Neuronal stem cell (in vitro differentiated cells): Measurements from ENCODE around the gene PNCK.
A peak's percentile ranks its signal among the peaks of the same experiment; 100 is the strongest.

Experiments used
- DNase-seq: peaks from one replicate; pipeline ENCODE4 v3.0.0-alpha.2; 2013; ENCODE audit warnings: low spot score
- H2AFZ ChIP-seq: one replicate; pipeline ENCODE4 v1.6.1; 2013; ENCODE audit warnings: mild to moderate bottlenecking, low read length, inconsistent platforms
- H2AK5ac ChIP-seq: 2 replicates; pipeline ENCODE4 v1.6.1; 2013; ENCODE audit warnings: low read depth, mild to moderate bottlenecking, inconsistent platforms, low read length, moderate library complexity, mixed read lengths
- H2BK120ac ChIP-seq: 2 replicates; pipeline ENCODE4 v1.6.1; 2013; ENCODE audit warnings: low read depth, mild to moderate bottlenecking, inconsistent platforms, low read length, moderate library complexity, mixed read lengths
- H2BK12ac ChIP-seq: one replicate; pipeline ENCODE4 v1.6.1; 2013; ENCODE audit warnings: low read length, inconsistent platforms
- H2BK15ac ChIP-seq: 2 replicates; pipeline ENCODE4 v1.6.1; 2013; ENCODE audit warnings: mild to moderate bottlenecking, low read length, inconsistent platforms, mixed read lengths
- H2BK5ac ChIP-seq: one replicate; pipeline ENCODE4 v1.6.1; 2013; ENCODE audit warnings: inconsistent platforms, mild to moderate bottlenecking, low read length, moderate library complexity
- H3K14ac ChIP-seq: one replicate; pipeline ENCODE4 v1.6.1; 2013; ENCODE audit warnings: low read length, inconsistent platforms
- H3K18ac ChIP-seq: 2 replicates; pipeline ENCODE4 v1.6.1; 2013; ENCODE audit warnings: low read length, inconsistent platforms
- H3K23ac ChIP-seq: 2 replicates; pipeline ENCODE4 v1.6.1; 2013; ENCODE audit warnings: low read depth, mild to moderate bottlenecking, mixed read lengths, low read length, inconsistent platforms; ENCODE audit not compliant: poor library complexity
- H3K27ac ChIP-seq: replicated peaks from 3 replicates; pipeline ENCODE4 v1.5.1; 2013; ENCODE audit warnings: low read length, inconsistent platforms
- H3K27me3 ChIP-seq, 3 experiments: 2 replicates each; pipeline ENCODE4 v1.6.1; 2013; ENCODE audit warnings: low read length in 3 of 3, mild to moderate bottlenecking in 2 of 3, inconsistent platforms in 1 of 3, low read depth in 1 of 3, mixed read lengths in 1 of 3, moderate library complexity in 1 of 3; ENCODE audit not compliant: control insufficient read depth in 3 of 3, insufficient read depth in 3 of 3
- H3K36me3 ChIP-seq, 2 donors: replicated peaks in 1 of 2; 2 replicates each; pipeline ENCODE4 v1.6.1; 2013; ENCODE audit warnings: low read length in 2 of 2; ENCODE audit not compliant: control insufficient read depth in 2 of 2, insufficient read depth in 2 of 2
- H3K4ac ChIP-seq: 2 replicates; pipeline ENCODE4 v1.6.1; 2013; ENCODE audit warnings: inconsistent platforms, mild to moderate bottlenecking, low read length, moderate library complexity
- H3K4me1 ChIP-seq, 2 donors: 1 replicate in 1 of 2; 2 replicates in 1 of 2; pipeline ENCODE4 v1.6.1; 2013; ENCODE audit warnings: low read length in 2 of 2, low read depth in 1 of 2; ENCODE audit not compliant: control insufficient read depth in 2 of 2, insufficient read depth in 1 of 2
- H3K4me2 ChIP-seq: one replicate; pipeline ENCODE4 v1.6.1; 2013; ENCODE audit warnings: mild to moderate bottlenecking, low read length, inconsistent platforms; ENCODE audit not compliant: insufficient read depth, poor library complexity, severe bottlenecking
- H3K4me3 ChIP-seq, 2 donors: 2 replicates each; pipeline ENCODE4 v1.5.1; 2013; ENCODE audit warnings: low read length in 2 of 2, mild to moderate bottlenecking in 2 of 2, inconsistent platforms in 1 of 2, moderate library complexity in 1 of 2
- H3K79me1 ChIP-seq: one replicate; pipeline ENCODE4 v1.6.1; 2013; ENCODE audit warnings: low read depth, mild to moderate bottlenecking, inconsistent platforms, low read length, moderate library complexity
- H3K9ac ChIP-seq: one replicate; pipeline ENCODE4 v1.6.1; 2013; ENCODE audit warnings: mild to moderate bottlenecking, low read depth, low read length, inconsistent platforms; ENCODE audit not compliant: poor library complexity
- H3K9me3 ChIP-seq, 2 donors: replicated peaks in 1 of 2; 2 replicates each; pipeline versions ENCODE3 to v1.6.1; 2013; ENCODE audit warnings: low read length in 2 of 2, mild to moderate bottlenecking in 2 of 2, inconsistent platforms in 1 of 2, low read depth in 1 of 2, mixed read lengths in 1 of 2, moderate library complexity in 1 of 2; ENCODE audit not compliant: control insufficient read depth in 2 of 2, insufficient read depth in 1 of 2
- H4K8ac ChIP-seq: one replicate; pipeline ENCODE4 v1.6.1; 2013; ENCODE audit warnings: low read depth, mild to moderate bottlenecking, inconsistent platforms, low read length, moderate library complexity
- H4K91ac ChIP-seq: one replicate; pipeline ENCODE4 v1.6.1; 2013; ENCODE audit warnings: low read length, low read depth, mild to moderate bottlenecking, inconsistent platforms; ENCODE audit not compliant: poor library complexity
- WGBS, 2 donors: extraction: QIAGEN DNeasy Blood & Tissue Kit; methylation state at CpG; one replicate each; pipeline ENCODE4 v1.1.7; 2013; ENCODE audit warnings: missing lambda C conversion rate in 2 of 2, mixed read lengths in 1 of 2; ENCODE audit not compliant: insufficient read length in 2 of 2, insufficient replicate concordance in 1 of 2; ENCODE audit errors: extremely low coverage in 2 of 2; 5-methylcytosine and 5-hydroxymethylcytosine counted together

PNCK gene

GRCh38 chrX:153643431-153644351 lies 29.9 kb downstream of the PNCK start:
- Histone ChIP-seq H3K18ac (peak overlapping the region; percentile 48), H2BK120ac (no peak overlapping the region), H2AK5ac (no peak overlapping the region), H3K36me3 (no peaks in the 10 kb centered on the region), H3K27me3 (peaks cover 7 to 89% (median 56%) of the 10 kb centered on the region in 3 experiments), H4K91ac (no peak overlapping the region), H2BK5ac (no peak overlapping the region), H3K23ac (no peak overlapping the region), H3K4me2 (peak overlapping the region; percentile 54), H3K4me3 (peak overlapping the region; percentile 29 to 64), H3K27ac (no peak overlapping the region), H2BK15ac (no peak overlapping the region), H2AFZ (peak overlapping the region; percentile 90), H3K9me3 (no peaks in the 10 kb centered on the region), H3K79me1 (no peaks in the 10 kb centered on the region), H3K4me1 (peaks cover 14 to 16% of the 10 kb centered on the region in 2 donors), H3K4ac (no peak overlapping the region), H2BK12ac (no peak overlapping the region), H3K9ac (no peak overlapping the region), H4K8ac (no peak overlapping the region), H3K14ac (no peak overlapping the region)
- no peak for DNase-seq
- no CpG with 5 or more reads among the region's 84 CpGs for WGBS, 2 donors

GRCh38 chrX:153642655-153643430 lies 30.8 kb downstream of the PNCK start:
- H3K23ac ChIP-seq = no peak overlapping the region
- H3K79me1 ChIP-seq = no peaks in the 10 kb centered on the region
- H3K9me3 ChIP-seq = no peaks in the 10 kb centered on the region
- H2BK5ac ChIP-seq = no peak overlapping the region
- H3K4me3 ChIP-seq = peak overlapping the region; percentile 21 to 71
- no CpG with 5 or more reads among the region's 48 CpGs for WGBS, 2 donors
- no peak for DNase-seq
- peak overlapping the region; percentile 22 for H2AFZ ChIP-seq
- H3K9ac ChIP-seq = no peak overlapping the region
- no peak overlapping the region for H4K91ac ChIP-seq
- H2AK5ac ChIP-seq = peak overlapping the region; percentile 70
- no peak overlapping the region for H3K27ac ChIP-seq
- peaks cover 14 to 16% of the 10 kb centered on the region in 2 donors for H3K4me1 ChIP-seq
- H2BK15ac ChIP-seq = no peak overlapping the region
- H3K4me2 ChIP-seq = peak overlapping the region; percentile 49
- H2BK12ac ChIP-seq = peak overlapping the region; percentile 75
- no peak overlapping the region for H3K4ac ChIP-seq
- H2BK120ac ChIP-seq = no peak overlapping the region
- H3K27me3 ChIP-seq = peaks cover 7 to 89% (median 48%) of the 10 kb centered on the region in 3 experiments
- peak overlapping the region; percentile 47 for H3K14ac ChIP-seq
- H4K8ac ChIP-seq = no peak overlapping the region
- H3K36me3 ChIP-seq = no peaks in the 10 kb centered on the region
- H3K18ac ChIP-seq = peak overlapping the region; percentile 85

GRCh38 chrX:153642051-153642654 lies 31.5 kb downstream of the PNCK start:
- no peak overlapping the region for H2BK5ac ChIP-seq
- peaks cover 14 to 16% of the 10 kb centered on the region in 2 donors for H3K4me1 ChIP-seq
- H3K18ac ChIP-seq = peak overlapping the region; percentile 44
- no peak overlapping the region for H3K14ac ChIP-seq
- peak overlapping the region in 1 of 2 donors; percentile 21 for H3K4me3 ChIP-seq
- no peak overlapping the region for H4K8ac ChIP-seq
- no peaks in the 10 kb centered on the region for H3K79me1 ChIP-seq
- H3K4me2 ChIP-seq = peak overlapping the region; percentile 49
- H3K23ac ChIP-seq = no peak overlapping the region
- no peak overlapping the region for H2BK120ac ChIP-seq
- H3K27ac ChIP-seq = no peak overlapping the region
- no peak for DNase-seq
- H4K91ac ChIP-seq = no peak overlapping the region
- H2BK12ac ChIP-seq = no peak overlapping the region
- peak overlapping the region; percentile 22 for H2AFZ ChIP-seq
- no peaks in the 10 kb centered on the region for H3K36me3 ChIP-seq
- no peak overlapping the region for H3K4ac ChIP-seq
- H2BK15ac ChIP-seq = no peak overlapping the region
- peaks cover 4 to 89% (median 41%) of the 10 kb centered on the region in 3 experiments for H3K27me3 ChIP-seq
- H3K9ac ChIP-seq = no peak overlapping the region
- no CpG with 5 or more reads among the region's 62 CpGs for WGBS, 2 donors
- no peaks in the 10 kb centered on the region for H3K9me3 ChIP-seq
- H2AK5ac ChIP-seq = no peak overlapping the region
